Naive B cell (primary cell): Measurements from ENCODE around the gene TAX1BP3. TPM values are rescaled to one million over a fixed set of nuclear protein-coding genes. Genes with fewer than 3 reads are reported as not detected.

Experiments used
- ATAC-seq, 2 donors: fragments of 150-1000 bp; cut with Tn5 transposase; 2 replicates each; pipeline ENCODE4 v1.10.0; 2021; ENCODE audit warnings: low read depth in 2 of 2, mild to moderate bottlenecking in 2 of 2, moderate library complexity in 2 of 2
- DNase-seq: peaks from one replicate; pipeline ENCODE4 v3.0.0; 2022
- H3K27ac Mint-ChIP-seq, 6 donors: one replicate each; pipeline ENCODE4 v1.8.0; 2020 to 2022; ENCODE audit warnings: mild to moderate bottlenecking in 6 of 6, mixed read lengths in 6 of 6, moderate library complexity in 5 of 6, inconsistent platforms in 2 of 6
- H3K27me3 Mint-ChIP-seq, 3 donors: one replicate each; pipeline ENCODE4 v1.8.0; 2021 to 2022; ENCODE audit warnings: mixed read lengths in 3 of 3, mild to moderate bottlenecking in 1 of 3
- H3K36me3 Mint-ChIP-seq, 2 donors: one replicate each; pipeline ENCODE4 v1.8.0; 2020 to 2022; ENCODE audit warnings: mixed read lengths in 2 of 2, inconsistent platforms in 1 of 2, mild to moderate bottlenecking in 1 of 2
- H3K4me1 Mint-ChIP-seq, 3 donors: one replicate each; pipeline ENCODE4 v1.8.0; 2020 to 2022; ENCODE audit warnings: mixed read lengths in 3 of 3, inconsistent platforms in 1 of 3, mild to moderate bottlenecking in 1 of 3, moderate library complexity in 1 of 3
- H3K4me3 Mint-ChIP-seq, 8 donors: one replicate each; pipeline ENCODE4 v1.8.0; 2020 to 2022; ENCODE audit warnings: mild to moderate bottlenecking in 8 of 8, mixed read lengths in 8 of 8, moderate library complexity in 8 of 8, inconsistent platforms in 2 of 8
- H3K9me3 Mint-ChIP-seq, 7 donors: one replicate each; pipeline ENCODE4 v1.8.0; 2020 to 2022; ENCODE audit warnings: mixed read lengths in 7 of 7, mild to moderate bottlenecking in 5 of 7, inconsistent platforms in 2 of 7, moderate library complexity in 1 of 7
- polyA plus RNA-seq, 6 donors: library from polyadenylated mRNA; unstranded; fragments of 300-500 nt; fragmentation: Illumina TruSeq; gene quantifications; one replicate each; pipeline ENCODE4 v1.2.3, GENCODE V29; 2021; ENCODE audit warnings: low read depth in 6 of 6

The TAX1BP3 gene
- polyA plus RNA-seq, 6 donors from 2014 or later = 37.1 to 56.5 (median 45.1) TPM

DNA sequence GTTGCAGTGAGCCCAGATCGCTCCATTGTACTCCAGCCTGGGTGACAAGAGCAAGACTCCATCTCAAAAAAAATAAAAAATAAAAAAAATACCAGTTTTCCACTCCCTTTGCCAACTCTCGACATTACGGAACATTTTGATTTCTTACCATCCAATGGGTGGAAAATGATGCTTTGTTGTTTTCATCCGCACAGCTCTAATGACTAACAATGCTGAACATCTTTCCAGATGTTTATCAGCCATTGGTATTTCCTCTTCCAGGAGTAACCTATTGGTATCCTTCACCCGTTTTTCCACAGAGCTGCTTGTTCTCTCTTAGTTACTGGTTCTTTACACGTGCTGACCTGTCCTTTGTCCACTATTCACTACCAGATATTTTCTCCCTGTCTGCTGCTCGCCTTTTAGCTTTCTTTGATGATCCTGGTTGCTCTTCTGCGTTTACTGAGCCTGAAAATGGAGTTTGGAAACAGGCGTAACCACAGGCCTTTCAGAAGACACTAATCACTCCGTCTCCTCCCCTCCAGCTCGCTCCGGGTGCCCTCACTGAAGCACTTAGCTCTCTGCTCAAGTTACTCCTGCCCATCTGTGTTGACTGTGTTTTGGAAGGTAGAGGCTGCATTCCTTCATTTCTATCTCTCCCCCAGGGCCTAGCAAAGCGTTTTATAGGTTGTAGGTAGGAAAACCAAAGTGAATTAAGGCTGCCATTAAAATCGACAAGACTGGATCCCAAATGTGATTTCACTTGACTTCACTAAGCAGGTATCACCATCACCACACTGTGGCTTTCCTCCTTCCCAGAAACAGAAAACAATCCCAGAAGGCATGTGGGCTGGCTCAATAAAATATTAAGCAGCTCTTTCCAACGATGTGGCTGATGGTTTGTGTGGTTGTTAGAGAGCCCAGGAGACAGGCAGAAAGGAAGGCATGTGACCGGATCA is 41.3 kb downstream of the TAX1BP3 start:
- peak overlapping the region in 1 of 6 donors; percentile 21 for H3K27ac Mint-ChIP-seq
- no peaks in the 10 kb centered on the region for H3K27me3 Mint-ChIP-seq
- ATAC-seq (no peak), DNase-seq (no peak)
- H3K9me3 Mint-ChIP-seq = no peaks in the 10 kb centered on the region
- H3K4me1 Mint-ChIP-seq = peaks cover 0 to 7% (median 6%) of the 10 kb centered on the region in 3 donors
- H3K4me3 Mint-ChIP-seq = no peak overlapping the region
- peaks cover 5 to 17% of the 10 kb centered on the region in 2 donors for H3K36me3 Mint-ChIP-seq

DNA sequence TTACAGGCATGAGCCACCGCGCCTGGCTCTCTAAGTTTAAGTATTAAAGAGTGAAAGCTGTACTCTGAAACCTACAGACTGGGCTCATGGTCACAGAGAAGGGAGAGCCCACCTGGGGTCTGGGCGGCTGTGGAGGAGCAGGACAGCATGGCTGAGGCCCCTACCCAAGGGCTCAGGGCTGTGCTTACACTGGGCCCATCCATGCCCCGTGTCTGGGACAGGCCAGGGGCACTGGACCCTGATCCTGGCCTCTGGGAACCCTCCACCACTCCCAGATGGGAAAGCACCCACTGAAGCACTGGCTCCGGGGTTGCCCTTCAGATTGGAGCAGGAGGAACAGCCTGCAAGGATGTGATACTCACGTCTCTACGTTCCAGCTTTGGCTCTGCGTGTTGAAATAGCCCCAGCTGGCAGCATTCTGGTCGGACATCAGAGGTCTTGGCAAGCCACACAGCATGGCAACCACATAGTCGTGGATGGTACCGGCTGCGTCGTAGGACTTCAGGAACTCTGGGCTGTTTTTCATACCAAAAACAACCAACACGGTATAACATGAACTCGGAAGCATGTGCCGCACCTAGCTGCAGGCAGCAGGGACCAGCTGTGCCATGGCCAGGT is 45.3 kb downstream of the TAX1BP3 start:
- no peaks in the 10 kb centered on the region for H3K27me3 Mint-ChIP-seq
- ATAC-seq (no peak), DNase-seq (no peak)
- peaks cover 0 to 3% (median 0%) of the 10 kb centered on the region in 3 donors for H3K4me1 Mint-ChIP-seq
- no peak overlapping the region for H3K27ac Mint-ChIP-seq
- H3K36me3 Mint-ChIP-seq = peaks cover 11 to 13% of the 10 kb centered on the region in 2 donors
- H3K9me3 Mint-ChIP-seq = no peaks in the 10 kb centered on the region
- H3K4me3 Mint-ChIP-seq = no peak overlapping the region

DNA sequence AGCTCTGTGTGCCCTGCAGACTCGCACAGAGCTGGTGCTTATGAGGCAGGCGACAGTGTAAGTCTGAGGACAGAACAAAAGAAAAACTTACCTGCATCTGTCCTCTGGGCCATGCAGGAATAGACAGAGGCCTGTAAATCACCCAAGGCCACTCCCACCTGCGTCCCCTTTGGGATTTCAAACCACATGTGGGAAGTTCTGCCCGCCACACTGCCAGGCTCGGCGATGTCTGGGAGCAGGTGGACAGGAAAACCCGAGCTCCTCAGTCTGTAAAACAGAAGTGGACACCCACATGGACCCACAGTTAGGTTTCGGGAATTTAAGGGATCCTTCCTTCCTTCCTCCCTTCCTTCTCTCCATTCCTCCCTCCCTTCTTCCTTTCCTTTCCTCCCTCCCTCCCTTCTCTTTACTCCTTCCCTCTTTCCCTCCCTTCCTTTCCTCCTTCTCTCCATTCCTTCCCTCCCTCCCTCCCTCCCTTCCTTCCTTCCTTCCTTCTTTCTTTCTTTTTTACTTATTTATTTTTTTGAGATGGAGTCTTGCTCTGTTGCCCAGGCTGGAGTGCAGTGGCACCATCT is 47.1 kb downstream of the TAX1BP3 start:
- peak overlapping the region in 1 of 6 donors; percentile 74 for H3K27ac Mint-ChIP-seq
- peaks cover 0 to 3% (median 0%) of the 10 kb centered on the region in 3 donors for H3K4me1 Mint-ChIP-seq
- peaks cover 10 to 17% of the 10 kb centered on the region in 2 donors for H3K36me3 Mint-ChIP-seq
- H3K9me3 Mint-ChIP-seq = peaks cover 0 to 7% (median 4%) of the 10 kb centered on the region in 7 donors
- DNase-seq (no peak), ATAC-seq (no peak)
- H3K27me3 Mint-ChIP-seq = no peaks in the 10 kb centered on the region
- H3K4me3 Mint-ChIP-seq = no peak overlapping the region

DNA sequence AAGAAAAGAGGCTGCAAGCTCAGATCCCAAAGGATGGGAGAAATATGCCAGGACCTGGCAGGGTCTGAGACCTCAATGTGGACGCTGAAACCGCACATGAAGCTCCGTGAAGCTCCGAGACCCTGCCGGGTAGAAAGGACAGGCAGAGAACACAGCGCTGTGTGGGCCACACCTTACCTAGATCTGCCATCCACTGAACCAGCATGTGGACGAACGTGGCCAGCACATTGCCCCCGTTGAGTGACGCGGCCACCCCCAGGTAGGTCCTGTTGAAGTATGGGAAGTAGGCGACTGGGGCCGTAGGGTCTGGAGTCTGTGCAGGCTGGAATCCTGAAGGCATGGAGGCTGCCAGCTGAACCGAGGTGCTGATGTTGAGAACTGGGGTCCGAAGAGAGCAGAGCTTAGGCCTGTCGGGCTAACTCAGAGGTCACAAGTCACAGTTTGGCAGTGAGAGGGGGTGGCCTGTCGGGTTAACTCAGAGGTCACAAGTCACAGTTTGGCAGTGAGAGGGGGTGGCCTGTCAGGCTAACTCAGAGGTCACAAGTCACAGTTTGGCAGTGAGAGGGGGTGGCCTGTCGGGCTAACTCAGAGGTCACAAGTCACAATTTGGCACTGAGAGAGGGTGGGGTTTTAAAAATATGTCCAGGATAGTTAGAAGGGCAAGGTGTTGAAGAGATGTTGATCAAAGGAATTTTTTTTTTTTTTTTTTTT is 53.1 kb downstream of the TAX1BP3 start:
- Mint-ChIP-seq H3K36me3 (peaks cover 14 to 32% of the 10 kb centered on the region in 2 donors), H3K4me3 (peak overlapping the region in 1 of 8 donors; percentile 42), H3K27me3 (no peaks in the 10 kb centered on the region), H3K4me1 (no peaks in the 10 kb centered on the region), H3K27ac (no peak overlapping the region), H3K9me3 (peaks cover 0 to 7% (median 4%) of the 10 kb centered on the region in 7 donors)
- ATAC-seq = no peak
- no peak for DNase-seq

DNA sequence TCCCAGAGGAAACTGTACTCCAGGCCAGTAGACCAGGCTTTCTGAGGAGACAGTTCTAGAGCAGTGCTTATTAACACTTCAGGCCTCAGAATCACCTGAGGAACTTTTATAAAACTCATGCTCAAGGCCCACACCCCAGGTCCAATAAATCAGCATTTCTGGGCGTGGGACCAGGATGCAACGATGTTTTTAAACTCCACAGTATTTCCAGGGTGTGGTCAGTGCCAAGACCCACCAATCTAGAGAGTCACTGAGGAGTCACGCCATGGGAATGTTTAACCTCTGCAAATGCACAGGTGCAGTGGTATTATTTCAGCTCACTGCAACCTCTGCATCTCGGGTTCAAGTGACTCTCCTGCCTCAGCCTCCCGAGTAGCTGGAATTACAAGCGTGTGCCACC is 55.3 kb downstream of the TAX1BP3 start:
- peaks cover 5 to 32% of the 10 kb centered on the region in 2 donors for H3K36me3 Mint-ChIP-seq
- ATAC-seq (no peak), DNase-seq (no peak)
- no peaks in the 10 kb centered on the region for H3K27me3 Mint-ChIP-seq
- peaks cover 0 to 7% (median 4%) of the 10 kb centered on the region in 7 donors for H3K9me3 Mint-ChIP-seq
- H3K27ac Mint-ChIP-seq = no peak overlapping the region
- no peaks in the 10 kb centered on the region for H3K4me1 Mint-ChIP-seq
- no peak overlapping the region for H3K4me3 Mint-ChIP-seq

Other genes starting within 250 kb of the TAX1BP3 start
- not detected for gene OR1E2, start 234.7 kb downstream of the TAX1BP3 start, polyA plus RNA-seq
- not detected for gene SPATA22, start 196.8 kb downstream of the TAX1BP3 start, polyA plus RNA-seq
- not detected for gene ASPA, start 192.6 kb downstream of the TAX1BP3 start, polyA plus RNA-seq
- gene TRPV3, start 110.8 kb downstream of the TAX1BP3 start, polyA plus RNA-seq = under 1 TPM in 2 of 6 donors, not detected in 4; 0.19 to 0.21 TPM
- 1 to 10 TPM in 1 of 6 donors, under 1 TPM in 3, not detected in 2; 0.13 to 1.2 (median 0.52) TPM for gene TRPV1, start 59.2 kb downstream of the TAX1BP3 start, polyA plus RNA-seq
- 1 to 10 TPM; 4.3 to 8.4 (median 6.6) TPM for gene SHPK, start 32.3 kb downstream of the TAX1BP3 start, polyA plus RNA-seq
- gene CTNS, start 31.8 kb downstream of the TAX1BP3 start, polyA plus RNA-seq = 10 to 100 TPM in 3 of 6 donors, 1 to 10 TPM in 3; 9.2 to 14.5 (median 10.2) TPM
- 10 to 100 TPM; 38.9 to 83.4 (median 55.2) TPM for gene EMC6, start 234 bp upstream of the TAX1BP3 start, polyA plus RNA-seq
- gene P2RX5, start 27.6 kb upstream of the TAX1BP3 start, polyA plus RNA-seq = 100 to 1,000 TPM; 377 to 864 (median 638) TPM
- 1 to 10 TPM in 1 of 6 donors, under 1 TPM in 5; 0.19 to 2.3 (median 0.74) TPM for gene HASPIN, start 55.3 kb upstream of the TAX1BP3 start, polyA plus RNA-seq
- 100 to 1,000 TPM in 5 of 6 donors, 10 to 100 TPM in 1; 93.9 to 177 (median 158) TPM for gene ITGAE, start 132.6 kb upstream of the TAX1BP3 start, polyA plus RNA-seq
- 10 to 100 TPM in 5 of 6 donors, 1 to 10 TPM in 1; 9.4 to 34.1 (median 13.2) TPM for gene NCBP3, start 177.7 kb upstream of the TAX1BP3 start, polyA plus RNA-seq
- gene CAMKK1, start 224.5 kb upstream of the TAX1BP3 start, polyA plus RNA-seq = 1 to 10 TPM in 4 of 6 donors, under 1 TPM in 2; 0.69 to 1.4 (median 1.1) TPM
- 10 to 100 TPM in 5 of 6 donors, 1 to 10 TPM in 1; 2.3 to 20.2 (median 15.1) TPM for gene P2RX1, start 247.9 kb upstream of the TAX1BP3 start, polyA plus RNA-seq